ENCODE measurements around the gene RMP24.

The RMP24 gene

DNA sequence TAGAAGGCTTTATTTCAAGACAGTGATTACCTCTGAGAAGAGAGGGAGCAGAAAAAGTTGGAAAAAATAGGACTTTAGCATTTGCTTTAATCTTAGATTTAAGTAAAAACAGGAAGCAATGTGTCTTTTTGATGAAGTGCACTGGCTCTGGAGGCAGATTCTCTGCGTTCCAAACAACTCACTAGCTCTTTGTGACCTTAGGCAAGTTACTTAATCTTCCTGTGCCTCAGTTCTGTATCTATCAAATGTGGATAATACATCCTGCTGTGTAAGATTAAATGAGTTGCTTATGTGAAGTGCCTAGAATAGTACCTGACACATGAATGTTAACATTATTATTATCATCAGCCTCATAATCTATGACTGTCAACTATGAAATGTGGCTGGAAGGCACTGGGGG is 52.5 kb downstream of the RMP24 start:
- Histone ChIP-seq H3F3A (replicated peaks; ENCODE audit: insufficient read depth) (no peaks in the 10 kb centered on the region), H3K9me3 (no peaks in the 10 kb centered on the region), H4K20me1 (ENCODE audit: insufficient read depth) (no peaks in the 10 kb centered on the region), H3K9me2 (no peaks in the 10 kb centered on the region), H3K27me3 (ENCODE audit: insufficient read depth) (no peaks in the 10 kb centered on the region), H3K36me3 (replicated peaks in 1 of 2; ENCODE audit: control insufficient read depth in 1 of 2, insufficient read depth in 2 of 2, low read length in 1 of 2) (peaks cover 28 to 31% of the 10 kb centered on the region in 2 experiments), H3K4me2 (no peak overlapping the region), H3K27ac (ENCODE audit: low read depth in 2 of 2, low read length in 1 of 2) (peak overlapping the region; percentile 20 to 81; a peak in 3 of 4 replicates), H3K4me1 (ENCODE audit: control insufficient read depth in 1 of 2, insufficient read depth in 2 of 2, low read depth in 1 of 2, low read length in 1 of 2) (peaks cover 0 to 9% of the 10 kb centered on the region in 2 experiments; a peak in 2 of 4 replicates), H3K9ac (no peak overlapping the region), H3K79me2 (ENCODE audit: insufficient read depth) (no peaks in the 10 kb centered on the region), H3K4me3 (ENCODE audit: low read depth in 2 of 2, low read length in 1 of 2) (no peak overlapping the region), H2AFZ (ENCODE audit: low read depth) (no peak overlapping the region)
- 10% methylated on average over 1 of the region's 1 CpG for WGBS (ENCODE audit: low lambda C conversion rate)
- no peak for DNase-seq
- ChIA-PET POLR2A (no interaction called here), CTCF (interaction anchor here (1.2 to 1.5 kb wide), 3 partner anchors 39 to 733 kb away, joined by 3 to 5 read pairs (median 3); no protein-coding TSS in a partner anchor)
- TF ChIP-seq REST (IDR thresholded peaks at IDR 0.05; ENCODE audit: low read depth, low read length) (no peak), PBX3 (IDR thresholded peaks at IDR 0.05) (peak; percentile 88), GATA2 (CRISPR knock-in tag; IDR thresholded peaks at IDR 0.05) (no peak), TCF12 (IDR thresholded peaks at IDR 0.05) (peak; percentile 69), JUND (IDR thresholded peaks at IDR 0.05) (peak; percentile 23), SIN3A (IDR thresholded peaks at IDR 0.05; ENCODE audit: borderline replicate concordance, low read depth, low read length) (no peak), TEAD4 (IDR thresholded peaks at IDR 0.05; ENCODE audit: borderline replicate concordance, insufficient read depth) (peak; percentile 31; the same call in 1 of the 2 replicates), EP300 (IDR thresholded peaks at IDR 0.05; ENCODE audit: borderline replicate concordance in 1 of 2, low read depth in 1 of 2, low read length in 1 of 2) (peak; percentile 18 to 38; a peak in 2 of 4 replicates), RXRA (IDR thresholded peaks at IDR 0.05; ENCODE audit: borderline replicate concordance, low read depth) (no peak), NRF1 (IDR thresholded peaks at IDR 0.05; ENCODE audit: low read depth, low read length) (no peak), MAX (IDR thresholded peaks at IDR 0.05; ENCODE audit: low read depth) (no peak), RCOR1 (IDR thresholded peaks at IDR 0.05; ENCODE audit: low read length) (peak; percentile 53; the same call in 1 of the 2 replicates), NFIC (IDR thresholded peaks at IDR 0.05; ENCODE audit: borderline replicate concordance) (peak; percentile 7; the same call in 1 of the 2 replicates), MEF2A (IDR thresholded peaks at IDR 0.05; ENCODE audit: borderline replicate concordance, low read depth) (no peak)
- TF ChIP-seq, protein P1, sequence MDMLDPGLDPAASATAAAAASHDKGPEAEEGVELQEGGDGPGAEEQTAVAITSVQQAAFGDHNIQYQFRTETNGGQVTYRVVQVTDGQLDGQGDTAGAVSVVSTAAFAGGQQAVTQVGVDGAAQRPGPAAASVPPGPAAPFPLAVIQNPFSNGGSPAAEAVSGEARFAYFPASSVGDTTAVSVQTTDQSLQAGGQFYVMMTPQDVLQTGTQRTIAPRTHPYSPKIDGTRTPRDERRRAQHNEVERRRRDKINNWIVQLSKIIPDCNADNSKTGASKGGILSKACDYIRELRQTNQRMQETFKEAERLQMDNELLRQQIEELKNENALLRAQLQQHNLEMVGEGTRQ (IDR thresholded peaks at IDR 0.05; ENCODE audit: borderline replicate concordance, low read depth, low read length), result no peak
- TF ChIP-seq, protein P2, sequence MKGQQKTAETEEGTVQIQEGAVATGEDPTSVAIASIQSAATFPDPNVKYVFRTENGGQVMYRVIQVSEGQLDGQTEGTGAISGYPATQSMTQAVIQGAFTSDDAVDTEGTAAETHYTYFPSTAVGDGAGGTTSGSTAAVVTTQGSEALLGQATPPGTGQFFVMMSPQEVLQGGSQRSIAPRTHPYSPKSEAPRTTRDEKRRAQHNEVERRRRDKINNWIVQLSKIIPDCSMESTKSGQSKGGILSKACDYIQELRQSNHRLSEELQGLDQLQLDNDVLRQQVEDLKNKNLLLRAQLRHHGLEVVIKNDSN (IDR thresholded peaks at IDR 0.05; ENCODE audit: borderline replicate concordance, low read depth), result no peak
- TF ChIP-seq, protein P3, sequence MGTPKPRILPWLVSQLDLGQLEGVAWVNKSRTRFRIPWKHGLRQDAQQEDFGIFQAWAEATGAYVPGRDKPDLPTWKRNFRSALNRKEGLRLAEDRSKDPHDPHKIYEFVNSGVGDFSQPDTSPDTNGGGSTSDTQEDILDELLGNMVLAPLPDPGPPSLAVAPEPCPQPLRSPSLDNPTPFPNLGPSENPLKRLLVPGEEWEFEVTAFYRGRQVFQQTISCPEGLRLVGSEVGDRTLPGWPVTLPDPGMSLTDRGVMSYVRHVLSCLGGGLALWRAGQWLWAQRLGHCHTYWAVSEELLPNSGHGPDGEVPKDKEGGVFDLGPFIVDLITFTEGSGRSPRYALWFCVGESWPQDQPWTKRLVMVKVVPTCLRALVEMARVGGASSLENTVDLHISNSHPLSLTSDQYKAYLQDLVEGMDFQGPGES (IDR thresholded peaks at IDR 0.05; ENCODE audit: low read depth, low read length), result no peak
